NCI-H774 (cell line): Measurements from ENCODE around the gene SNAP47.

Experiments used
- DNase-seq: peaks from one replicate; lab custom pipeline; 2025; lab: John Stamatoyannopoulos, UW

Gene SNAP47

DNA sequence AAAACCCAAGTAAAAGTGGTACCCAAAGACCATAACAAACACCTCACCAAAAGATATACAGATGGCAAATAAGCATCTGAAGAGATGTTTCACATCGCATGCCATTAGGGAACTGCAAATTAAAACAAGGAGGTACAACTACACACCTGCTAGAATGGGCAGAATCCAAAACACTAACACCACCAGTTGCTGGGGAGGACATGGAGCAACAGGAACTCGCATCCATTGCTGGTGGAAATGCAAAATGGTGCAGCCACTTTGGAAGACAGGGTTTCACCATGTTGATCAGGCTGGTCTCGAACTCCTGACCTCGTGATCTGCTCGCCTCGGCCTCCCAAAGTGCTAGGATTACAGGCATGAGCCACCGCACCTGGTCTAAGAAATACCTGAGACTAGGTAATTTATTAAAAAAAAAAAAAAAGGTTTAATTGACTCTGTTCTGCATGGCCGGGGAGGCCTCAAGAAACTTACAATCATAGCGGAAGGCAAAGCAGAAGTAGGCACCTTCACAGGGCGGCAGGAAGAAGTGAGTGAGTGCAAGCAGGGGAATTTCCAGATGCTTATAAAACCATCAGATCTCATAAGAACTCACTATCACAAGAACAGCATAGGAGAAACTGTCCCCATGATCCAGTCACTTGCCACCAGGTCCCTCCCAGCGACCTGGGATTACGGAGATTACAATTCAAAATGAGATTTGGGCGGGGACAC is 50.0 kb downstream of the SNAP47 start:
- DNase-seq, result no peak

DNA sequence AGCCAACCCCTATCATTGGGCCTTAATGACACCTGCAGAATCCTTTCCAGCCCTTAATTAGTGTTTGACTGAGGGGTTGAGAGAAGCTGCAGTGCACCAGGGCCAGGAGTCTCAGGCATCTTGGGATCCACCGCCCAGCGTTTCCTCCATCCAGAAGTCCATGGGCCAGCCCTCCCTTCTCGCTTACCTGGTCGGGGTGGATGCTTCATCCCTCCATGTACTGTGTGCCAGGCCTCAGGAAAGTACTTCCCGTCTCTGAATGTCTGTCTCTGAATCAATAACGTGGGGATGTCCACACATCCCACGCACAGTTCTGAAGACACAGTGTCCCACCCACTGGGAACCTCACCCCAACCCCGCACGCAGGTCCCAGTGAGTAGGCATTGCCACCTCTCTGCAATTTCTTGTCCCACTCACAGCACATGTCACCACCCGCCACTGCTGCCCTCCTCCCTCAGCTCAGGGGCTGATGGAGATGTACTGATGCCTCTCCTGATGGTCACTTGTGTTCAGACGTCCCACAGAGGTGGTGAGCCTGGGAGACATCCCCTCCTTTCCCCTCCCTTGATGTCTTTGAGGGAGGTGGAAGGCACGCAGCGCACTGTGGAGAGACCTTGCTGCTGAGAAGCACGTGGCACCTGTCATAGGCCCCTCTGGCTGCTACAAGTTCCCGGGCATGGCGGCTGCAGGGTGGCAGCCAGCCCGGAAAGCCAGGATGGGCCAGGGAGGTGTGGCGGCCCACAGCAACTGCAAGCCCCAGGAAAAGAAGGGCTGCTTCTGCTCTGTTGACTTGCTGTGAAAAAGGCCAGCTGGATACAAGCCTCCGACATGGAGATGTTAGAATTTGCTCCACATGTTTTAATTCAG is 50.8 kb downstream of the SNAP47 start:
- no peak for DNase-seq

DNA sequence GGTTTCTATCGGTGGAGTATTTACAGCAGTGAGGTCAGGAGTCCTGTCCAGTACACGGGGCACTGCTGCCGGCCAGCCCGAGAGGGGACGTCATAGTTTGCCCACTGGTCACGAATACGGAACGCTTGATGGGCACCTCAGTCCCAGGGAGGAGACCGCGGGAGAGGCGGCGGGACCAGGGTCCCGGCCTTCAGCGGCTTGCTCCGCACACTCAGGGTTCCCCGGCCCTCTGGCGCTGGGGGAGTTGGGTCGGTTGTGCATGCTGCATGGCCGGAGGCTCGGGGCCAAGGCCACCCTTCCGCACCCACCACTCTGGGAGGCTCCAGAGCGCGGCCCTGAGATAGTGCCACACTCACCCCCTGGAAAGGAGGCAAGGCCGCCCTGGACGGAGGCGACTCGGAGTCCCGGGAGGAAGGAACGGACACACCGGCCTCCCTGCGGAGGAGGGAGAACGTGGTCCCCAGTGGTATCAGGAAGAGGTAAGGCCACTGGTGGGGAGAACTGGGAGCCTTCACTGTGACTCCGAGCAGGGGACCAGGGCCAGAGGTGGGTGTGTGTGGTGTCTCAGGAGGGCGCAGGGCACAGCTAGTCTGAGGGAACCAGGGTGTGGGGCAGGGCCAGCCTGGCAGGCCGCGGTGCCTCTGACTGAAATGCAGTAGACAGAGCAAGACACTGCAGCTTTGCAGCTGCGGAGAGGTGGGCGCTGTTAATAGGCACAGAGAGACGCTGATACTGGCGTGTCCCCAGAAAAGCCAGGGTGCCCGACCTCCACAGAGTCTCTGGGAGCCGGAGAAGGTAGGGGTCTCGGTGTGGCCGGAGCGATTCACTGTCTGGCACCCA is 51.7 kb downstream of the SNAP47 start:
- no peak for DNase-seq

DNA sequence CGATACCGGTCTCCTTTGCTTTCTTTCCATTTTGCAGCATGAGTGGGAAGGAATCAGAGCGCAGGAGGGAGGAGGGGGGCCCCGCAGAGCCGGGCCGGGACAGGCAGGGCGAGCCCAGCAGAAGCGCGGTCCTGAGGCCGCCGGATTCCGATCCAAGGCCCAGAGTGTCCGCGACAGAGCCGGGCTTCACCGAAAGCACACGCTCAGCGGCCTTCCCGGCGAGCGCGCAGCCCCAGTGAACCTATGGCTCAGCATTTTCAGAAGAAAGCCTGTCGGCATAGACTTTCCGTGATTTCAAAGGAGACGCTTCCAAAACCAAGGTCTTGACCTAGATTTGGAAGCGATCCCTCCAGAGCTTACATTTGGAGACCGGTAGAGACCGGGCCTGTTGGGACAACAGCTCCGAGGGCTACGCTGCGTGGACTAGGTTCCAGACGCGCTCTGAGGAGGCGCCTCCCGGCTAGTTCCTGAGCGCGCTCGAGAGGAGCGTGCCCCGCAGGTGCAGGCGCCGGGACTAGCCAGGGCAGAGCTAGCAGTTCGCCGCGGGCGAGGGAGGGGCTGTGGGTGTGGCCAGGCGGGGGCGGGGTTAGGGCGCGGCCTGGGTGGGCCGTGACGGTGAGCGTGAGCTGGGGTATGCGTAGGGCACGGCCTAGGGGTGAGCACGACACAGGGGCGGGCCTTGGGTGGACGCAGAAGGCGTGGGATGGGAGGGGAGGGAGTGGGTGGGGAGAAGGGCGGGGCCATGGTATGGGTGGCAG is 52.5 kb downstream of the SNAP47 start:
- peak; percentile 96 for DNase-seq

DNA sequence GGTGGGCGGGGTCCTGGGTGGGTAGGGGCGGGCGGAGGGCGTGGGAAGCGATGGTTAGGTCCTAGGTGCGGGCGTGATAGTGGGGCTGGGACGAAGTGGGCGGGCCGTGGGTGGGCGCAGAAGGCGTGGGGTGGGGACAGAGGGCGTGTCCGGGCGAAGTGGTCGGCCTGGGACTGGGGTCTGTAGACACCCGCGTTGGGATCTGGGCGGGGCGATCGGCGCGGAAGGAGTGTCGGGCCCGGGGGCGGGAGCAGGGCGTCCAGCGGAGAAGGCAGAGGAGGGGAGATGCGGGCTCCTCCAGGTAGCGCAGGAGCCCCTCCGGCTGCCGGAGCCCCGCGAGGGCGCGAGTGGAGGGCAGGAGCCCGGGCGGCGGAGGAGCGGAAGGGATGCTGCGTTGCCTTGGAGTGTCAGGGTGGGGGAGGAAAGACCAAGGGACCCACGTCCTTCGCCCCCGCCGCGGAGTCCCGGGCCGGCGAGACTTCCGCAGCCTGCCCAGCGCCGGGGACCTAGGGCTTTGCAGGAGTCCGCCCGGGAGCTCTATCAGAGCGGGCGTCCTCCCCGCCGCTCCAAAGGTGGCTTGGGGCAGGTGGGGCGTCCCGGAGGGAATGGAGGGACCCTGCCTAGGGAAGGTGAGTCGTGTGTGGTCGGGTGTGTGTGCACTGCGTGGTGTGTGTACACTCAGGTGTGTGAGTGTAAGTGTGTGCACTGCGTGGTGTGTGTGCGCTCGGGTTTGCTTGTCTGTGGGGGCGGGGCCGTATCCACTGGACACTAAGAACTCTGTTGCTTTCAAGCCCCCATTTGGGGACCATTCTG is 53.2 kb downstream of the SNAP47 start:
- DNase-seq, result peak; percentile 81

DNA sequence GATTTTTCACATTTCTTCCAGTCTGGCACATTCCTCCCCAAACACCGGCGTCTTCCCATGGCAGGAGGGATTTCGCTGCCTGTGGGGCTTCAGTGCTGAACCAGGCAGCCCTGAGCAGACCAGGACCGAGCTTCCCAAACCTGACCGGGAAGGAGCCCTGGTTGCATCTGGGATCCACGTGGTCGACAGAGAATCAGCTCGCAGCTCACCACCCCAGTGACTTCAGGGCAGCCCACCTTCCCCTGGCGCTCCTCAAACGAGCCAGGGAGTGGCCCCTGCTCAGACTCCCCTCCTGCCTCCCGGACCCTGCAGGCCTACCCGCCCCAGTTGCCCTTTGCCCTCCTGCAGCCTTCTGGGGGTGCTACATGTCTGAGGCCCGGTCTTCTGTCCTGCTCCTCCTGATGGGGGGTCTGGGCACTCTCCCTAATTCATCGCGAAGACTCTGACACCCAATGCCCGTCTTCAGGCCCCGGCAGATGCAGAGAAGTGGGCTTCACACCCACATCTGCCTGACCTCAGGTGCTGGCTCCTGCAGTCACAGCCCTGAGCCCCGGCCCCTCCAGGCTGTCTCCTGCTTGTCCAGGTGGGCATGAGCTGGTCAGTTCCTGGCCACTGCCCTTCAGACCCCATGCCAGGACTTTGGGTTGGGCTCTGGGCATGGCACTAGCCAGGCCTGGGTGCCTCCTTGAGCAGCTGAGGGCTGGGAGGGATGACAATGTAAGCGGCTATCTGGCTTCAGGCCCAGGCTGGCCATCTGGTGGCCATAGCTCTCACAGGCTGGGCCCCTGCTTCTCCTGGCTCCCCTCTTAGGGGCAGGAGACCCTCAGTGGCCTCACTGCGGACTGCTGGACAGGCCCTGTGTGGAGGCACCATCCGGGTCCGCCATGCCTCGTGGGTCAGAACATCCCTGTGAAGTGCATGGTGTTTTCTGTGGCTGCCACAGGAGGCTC is 54.1 kb downstream of the SNAP47 start:
- no peak for DNase-seq

DNA sequence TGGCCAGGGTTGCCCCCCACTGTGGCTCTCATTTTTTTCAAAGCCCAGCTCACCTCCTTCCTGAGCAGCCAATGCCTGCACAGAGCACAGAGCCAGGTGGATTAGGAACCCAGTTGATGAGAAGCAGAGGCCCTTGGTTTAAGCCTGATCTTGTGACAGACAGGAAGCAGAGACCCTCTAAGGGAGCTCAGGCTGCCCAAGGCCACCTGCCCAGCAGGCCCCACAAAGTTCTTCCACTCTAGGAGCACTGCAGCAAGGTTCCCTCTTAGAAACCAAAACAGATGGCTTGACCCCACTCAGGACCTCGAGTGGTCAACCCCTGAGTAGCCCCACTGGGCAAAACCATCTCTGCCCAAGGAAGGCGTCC is 54.8 kb downstream of the SNAP47 start:
- no peak for DNase-seq

DNA sequence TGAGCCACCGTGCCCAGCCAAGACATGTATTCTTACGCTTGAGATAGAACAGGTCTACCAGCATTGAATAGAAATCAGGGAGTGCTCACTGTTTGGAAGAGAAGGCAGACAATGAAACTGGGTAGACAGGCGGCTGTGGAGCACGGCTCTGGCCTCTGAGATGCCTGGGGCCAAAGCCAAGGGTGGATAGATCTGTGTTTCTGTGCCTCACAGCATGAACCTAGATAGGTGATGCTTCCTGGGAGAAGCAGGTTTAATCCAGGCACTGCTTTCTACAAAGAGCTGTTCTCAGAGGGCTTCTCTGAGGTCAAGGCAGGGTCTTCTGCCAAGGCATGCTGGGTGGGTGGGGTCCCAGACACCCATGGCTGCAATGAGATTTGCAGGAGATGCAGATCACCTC is 55.6 kb downstream of the SNAP47 start:
- no peak for DNase-seq

DNA sequence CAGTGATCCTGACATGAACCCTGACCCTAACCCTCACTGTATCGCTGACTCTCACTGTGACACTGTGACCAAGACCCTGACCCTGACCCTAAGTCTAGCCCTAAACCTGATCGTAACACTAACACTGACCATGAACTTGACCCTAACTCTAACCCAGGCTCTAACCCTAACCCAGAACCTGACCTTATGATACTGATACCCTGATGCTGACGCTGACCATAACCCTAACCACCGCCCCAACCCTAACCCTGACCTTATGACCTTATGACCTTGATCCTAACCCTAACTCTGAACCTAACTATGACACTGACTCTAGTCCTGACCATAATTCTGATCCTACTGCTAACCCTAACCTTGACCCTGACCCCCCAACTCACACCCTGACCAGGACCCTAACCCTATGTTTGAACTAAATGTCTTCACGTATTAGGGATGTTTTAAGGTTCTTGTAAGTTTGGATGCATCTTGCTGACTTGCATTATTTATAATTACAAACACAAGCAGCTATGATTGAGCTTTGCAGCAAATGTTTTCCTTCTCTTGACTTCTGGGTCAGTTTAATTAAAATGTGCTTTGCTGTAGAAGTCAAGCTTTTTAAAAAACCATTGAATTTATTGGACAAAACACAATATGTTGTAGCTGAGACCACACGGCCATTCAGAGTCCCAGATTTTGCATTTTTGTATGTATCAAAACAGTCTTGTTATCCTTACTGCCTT is 56.3 kb downstream of the SNAP47 start:
- no peak for DNase-seq

DNA sequence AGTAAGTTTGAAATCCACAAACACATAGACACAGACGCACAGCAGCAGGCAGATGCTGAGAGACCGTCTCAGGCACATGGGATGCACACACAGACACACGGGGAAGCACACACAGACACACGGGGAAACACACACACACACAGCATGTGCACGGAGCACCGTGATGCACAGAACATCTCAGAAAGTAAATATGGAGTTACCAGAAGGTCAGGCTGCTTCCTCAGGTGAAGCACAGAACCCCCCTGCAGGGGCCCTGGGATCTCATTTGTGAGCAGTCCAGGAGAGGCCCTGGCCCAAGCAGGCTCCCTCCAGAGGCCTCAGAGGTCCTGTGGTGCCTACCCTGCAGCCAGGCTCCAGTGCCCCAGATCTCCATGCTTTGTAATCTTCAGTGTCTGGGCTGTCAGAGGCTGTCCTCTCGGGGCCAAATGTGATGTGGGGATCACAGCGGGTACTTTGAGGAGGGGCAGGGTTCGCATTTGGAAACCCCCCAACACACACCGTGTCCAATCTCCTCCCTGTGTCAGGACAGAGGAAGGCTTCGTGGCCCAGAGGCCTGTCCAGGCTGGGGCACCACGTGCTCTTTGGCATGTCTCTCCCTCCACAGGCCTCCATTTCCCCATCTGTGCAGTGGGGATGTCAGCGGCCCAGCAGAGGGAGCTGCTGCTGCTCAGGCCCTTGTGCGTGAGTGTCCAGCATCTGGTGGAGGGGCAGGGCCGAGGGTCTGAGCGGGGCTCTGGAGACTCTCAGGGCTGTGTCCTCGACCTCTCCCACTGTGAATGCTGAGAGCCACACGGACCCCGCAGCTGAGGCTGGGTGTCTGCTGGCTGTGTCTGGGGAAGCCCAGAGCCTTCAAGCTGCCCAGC is 57.2 kb downstream of the SNAP47 start:
- DNase-seq, result no peak

DNA sequence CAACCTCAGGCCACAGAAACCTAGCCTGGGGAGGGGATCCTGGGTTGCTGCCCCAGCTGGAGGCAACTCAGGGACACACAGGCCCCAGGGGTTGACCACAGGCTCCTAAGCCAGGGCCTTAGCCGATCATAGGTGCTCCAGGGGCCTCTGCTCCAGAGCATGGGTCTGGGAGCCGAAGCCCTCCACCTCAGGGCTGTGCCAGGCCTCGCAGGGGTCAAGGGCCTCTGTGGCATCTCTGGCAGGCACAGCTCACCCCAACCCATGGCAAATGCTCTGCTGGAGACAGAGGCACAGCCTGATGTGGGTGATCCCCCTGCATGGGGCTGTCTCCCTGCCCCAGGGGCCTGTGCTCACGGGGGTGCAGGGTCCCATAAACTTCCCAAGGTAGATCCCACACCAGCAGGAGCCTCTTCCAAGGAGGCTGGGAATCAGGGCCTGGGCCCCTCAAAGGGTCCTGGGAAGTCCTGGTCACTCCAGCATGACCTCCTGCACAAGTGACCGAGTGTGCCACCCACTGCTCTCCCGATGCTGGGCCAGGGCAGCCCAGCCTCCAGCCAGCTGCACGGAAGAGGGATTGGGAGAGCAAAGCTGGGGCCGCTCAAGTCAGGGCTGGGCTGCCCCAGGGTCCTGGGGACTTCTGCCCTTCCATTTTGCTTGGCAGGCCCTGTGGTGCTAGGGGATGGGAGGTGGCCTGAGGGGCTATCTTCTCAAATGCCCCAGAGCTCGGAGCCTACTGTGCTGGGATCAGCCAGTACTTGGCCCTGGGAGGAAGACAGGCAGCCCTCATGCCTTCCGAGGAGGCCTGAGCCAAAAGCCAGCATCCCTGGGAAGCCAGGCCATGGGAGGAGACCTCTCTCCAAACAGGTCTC is 58.1 kb downstream of the SNAP47 start:
- DNase-seq, result no peak

DNA sequence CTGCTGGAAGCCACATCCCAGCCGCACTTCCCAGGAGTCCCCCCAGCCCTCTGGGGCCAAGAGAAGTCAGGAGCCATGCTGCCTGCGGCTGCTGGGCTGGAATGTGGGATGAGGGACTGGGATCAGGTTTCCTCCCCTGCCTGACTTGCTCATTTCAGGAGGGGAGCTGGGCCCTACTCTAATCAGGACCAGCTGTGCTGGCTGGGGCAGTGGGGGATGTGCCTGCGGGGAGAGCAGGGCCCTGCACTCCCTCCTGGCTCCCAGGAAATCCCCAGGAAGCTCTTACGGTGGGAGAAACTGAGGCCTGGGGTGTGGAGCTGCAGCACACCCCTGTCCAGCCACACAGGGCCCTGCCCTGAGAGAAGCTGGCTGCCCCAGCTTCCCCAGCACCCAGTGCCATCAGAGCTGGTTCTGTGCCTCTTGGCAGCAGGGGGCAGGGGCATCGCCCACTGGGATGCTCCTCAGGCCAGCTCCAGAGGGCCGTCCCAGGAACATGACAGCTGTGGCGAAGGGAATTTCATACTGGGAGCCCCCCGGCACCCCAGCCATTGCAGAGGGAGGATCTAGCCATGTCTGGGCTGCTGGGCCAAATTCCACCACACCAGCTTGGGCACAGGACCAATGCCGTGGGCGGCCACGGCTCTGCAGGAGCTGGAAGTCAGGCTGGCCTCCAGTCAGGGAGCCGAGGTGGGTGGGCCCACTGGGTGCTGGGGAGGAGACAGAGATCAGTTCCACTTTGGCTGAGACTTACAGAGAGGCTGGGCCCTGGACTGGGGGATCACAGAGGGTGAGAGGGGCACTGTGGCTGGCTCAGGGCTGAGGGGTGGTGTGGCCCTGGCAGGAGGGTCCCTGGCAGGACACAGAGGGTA is 58.9 kb downstream of the SNAP47 start:
- no peak for DNase-seq

DNA sequence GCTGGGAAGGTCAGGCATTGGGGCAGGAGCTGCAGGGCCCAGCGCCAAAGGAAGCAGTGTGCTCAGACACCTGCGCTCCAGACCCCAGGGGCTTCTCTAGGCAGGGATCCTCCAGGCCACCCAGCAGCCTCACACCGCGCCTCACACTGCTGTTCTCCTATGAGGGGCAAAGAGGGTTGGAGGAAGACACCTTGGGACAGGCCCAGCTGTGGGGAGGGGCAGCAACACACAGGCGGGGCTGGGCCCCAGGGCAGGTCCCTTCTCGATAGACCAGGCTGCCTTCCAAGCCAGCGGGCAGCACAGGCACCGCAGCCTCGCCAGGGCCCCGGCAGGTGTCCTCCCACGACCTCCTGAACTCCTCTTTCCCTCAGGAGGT is 59.6 kb downstream of the SNAP47 start:
- DNase-seq, result no peak

DNA sequence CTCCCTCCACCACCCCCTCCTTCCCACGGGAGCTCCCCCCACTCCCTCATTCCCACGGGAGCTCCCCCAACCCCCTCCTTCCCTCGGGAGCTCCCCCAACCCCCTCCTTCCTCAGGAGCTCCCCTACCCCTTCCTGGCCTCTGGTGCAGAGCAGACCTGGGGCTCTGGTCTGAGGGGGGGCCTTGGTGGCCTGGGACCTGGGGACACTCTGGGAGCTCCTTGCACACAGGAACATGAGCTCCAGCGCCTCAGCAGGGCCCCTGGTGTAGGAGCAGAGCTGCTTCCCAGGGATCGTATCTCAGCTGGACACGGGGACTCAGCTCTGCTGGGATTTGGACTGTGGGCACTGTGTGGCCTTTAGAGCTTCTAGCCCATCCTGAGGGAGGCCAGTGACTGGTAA is 60.5 kb downstream of the SNAP47 start:
- DNase-seq, result no peak

DNA sequence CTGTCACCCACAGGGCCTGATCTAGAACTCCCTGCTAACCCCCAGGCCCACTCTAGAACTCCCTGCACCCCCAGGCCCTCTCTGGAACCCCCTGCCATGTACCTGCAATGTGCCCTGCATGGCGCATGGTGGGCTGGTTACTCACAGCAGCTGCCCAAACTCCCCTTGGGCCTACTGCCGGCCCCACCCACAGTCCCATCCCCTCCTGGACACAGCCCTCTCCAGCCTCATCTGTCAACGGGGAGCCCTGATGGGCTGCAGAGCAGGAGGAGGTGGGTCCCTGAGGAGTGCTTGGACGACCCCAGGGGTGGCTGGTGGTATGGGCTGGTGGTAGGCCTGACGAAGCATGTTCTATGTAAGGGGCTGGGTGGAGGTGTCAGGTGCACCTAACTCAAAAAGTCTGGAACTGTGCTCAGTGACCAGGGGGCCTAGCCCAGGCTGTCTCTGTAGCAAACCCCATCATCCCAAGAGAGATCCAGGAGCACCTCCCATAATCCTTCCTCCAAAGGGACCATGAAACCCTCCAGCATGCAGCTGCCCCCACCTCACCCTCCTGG is 61.2 kb downstream of the SNAP47 start:
- no peak for DNase-seq

DNA sequence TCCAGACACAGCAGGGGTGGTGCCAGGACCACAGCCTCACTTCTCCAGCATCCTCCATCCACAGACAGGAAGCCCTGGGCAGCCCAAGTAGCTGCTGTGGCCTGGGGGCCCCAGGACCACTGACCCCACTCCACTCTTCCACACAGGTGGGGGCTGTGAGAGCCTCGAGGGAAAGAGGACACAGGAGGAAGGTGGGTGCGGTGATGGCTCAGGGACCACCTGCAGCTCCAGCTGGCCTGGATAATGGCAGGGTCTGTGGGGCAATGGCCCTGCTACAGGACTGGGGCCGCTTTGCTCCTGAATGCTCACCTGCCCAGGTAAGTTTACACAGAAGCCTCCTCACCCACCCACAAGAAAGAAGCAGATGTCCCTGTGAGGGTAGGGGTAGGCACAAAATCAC is 61.9 kb downstream of the SNAP47 start:
- no peak for DNase-seq
